RWPE2 (cell line): ENCODE measurements around the gene TYW5.

Experiments
- ATAC-seq: fragments of 200-7000 bp; cut with Tn5 transposase; 3 replicates; pipeline ENCODE4 v1.9.1; 2021; ENCODE audit warnings: low read depth
- DNase-seq: peaks from one replicate; pipeline ENCODE4 v3.0.0-alpha.2; 2020; ENCODE audit warnings: low spot score
- H3K27ac ChIP-seq: fragments of 450-650 bp; 2 replicates; pipeline ENCODE4 v1.5.1; 2017; ENCODE audit warnings: mild to moderate bottlenecking; ENCODE audit not compliant: poor library complexity, severe bottlenecking
- H3K27me3 ChIP-seq: fragments of 250-450 bp; sonication (Bioruptor Pico); 2 replicates; pipeline ENCODE4 v1.5.1; 2021; ENCODE audit warnings: mild to moderate bottlenecking, moderate library complexity; ENCODE audit not compliant: insufficient read depth, poor library complexity, severe bottlenecking
- H3K36me3 ChIP-seq: fragments of 250-450 bp; sonication (Bioruptor Pico); 2 replicates; pipeline ENCODE4 v1.5.1; 2020; ENCODE audit warnings: low read depth, mild to moderate bottlenecking, moderate library complexity
- H3K4me1 ChIP-seq: fragments of 250-450 bp; sonication (Bioruptor Pico); 2 replicates; pipeline ENCODE4 v1.5.1; 2021; ENCODE audit warnings: mild to moderate bottlenecking, moderate library complexity; ENCODE audit not compliant: insufficient read depth, poor library complexity, severe bottlenecking
- H3K4me3 ChIP-seq: fragments of 250-450 bp; sonication (Bioruptor Pico); 2 replicates; pipeline ENCODE4 v1.5.1; 2021; ENCODE audit warnings: mild to moderate bottlenecking, moderate library complexity; ENCODE audit not compliant: severe bottlenecking
- H3K9me3 ChIP-seq: fragments of 250-450 bp; sonication (Bioruptor Pico); 2 replicates; pipeline ENCODE4 v1.5.1; 2021; ENCODE audit warnings: mild to moderate bottlenecking, moderate library complexity; ENCODE audit not compliant: severe bottlenecking
- CTCF ChIP-seq: fragments of 450-650 bp; IDR thresholded peaks from one replicate; pipeline ENCODE4 v1.5.1; 2017; ENCODE audit warnings: mild to moderate bottlenecking, moderate library complexity; ENCODE audit not compliant: poor library complexity, severe bottlenecking

Gene TYW5

GRCh38 chr2:199979398-199979797, 24.1 kb upstream of the TYW5 start:
- no peak for TF ChIP-seq CTCF
- Histone ChIP-seq H3K27me3 (no peaks in the 10 kb centered on the region), H3K27ac (no peak overlapping the region), H3K36me3 (no peaks in the 10 kb centered on the region), H3K9me3 (no peaks in the 10 kb centered on the region), H3K4me3 (no peak overlapping the region), H3K4me1 (peaks cover 23% of the 10 kb centered on the region)
- no peak for DNase-seq
- ATAC-seq, result no peak

DNA sequence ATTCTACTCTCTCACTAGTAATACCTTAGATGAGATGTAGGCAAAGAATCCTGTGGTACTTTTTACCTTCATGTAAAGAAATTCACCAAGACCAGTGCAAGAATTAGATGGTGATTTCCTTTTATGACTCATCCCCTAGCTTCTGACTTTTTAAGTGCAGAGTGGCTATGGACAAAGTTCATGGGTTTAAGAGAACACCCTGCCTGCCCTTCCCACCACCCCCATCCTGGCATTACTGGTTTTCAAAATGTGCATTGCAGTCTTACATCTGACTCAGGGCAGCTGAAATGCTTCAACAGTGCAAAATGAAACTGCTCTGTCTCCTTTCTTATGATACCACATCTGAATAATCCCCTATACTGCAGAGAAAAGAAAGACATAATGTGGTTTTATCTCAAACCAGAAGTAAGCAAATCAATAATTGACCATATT, 22.7 kb upstream of the TYW5 start:
- Histone ChIP-seq H3K27me3 (no peaks in the 10 kb centered on the region), H3K36me3 (no peaks in the 10 kb centered on the region), H3K4me1 (peaks cover 23% of the 10 kb centered on the region), H3K9me3 (no peaks in the 10 kb centered on the region), H3K4me3 (no peak overlapping the region), H3K27ac (no peak overlapping the region)
- ATAC-seq, result peak; percentile 79
- DNase-seq, result no peak
- no peak for TF ChIP-seq CTCF

DNA sequence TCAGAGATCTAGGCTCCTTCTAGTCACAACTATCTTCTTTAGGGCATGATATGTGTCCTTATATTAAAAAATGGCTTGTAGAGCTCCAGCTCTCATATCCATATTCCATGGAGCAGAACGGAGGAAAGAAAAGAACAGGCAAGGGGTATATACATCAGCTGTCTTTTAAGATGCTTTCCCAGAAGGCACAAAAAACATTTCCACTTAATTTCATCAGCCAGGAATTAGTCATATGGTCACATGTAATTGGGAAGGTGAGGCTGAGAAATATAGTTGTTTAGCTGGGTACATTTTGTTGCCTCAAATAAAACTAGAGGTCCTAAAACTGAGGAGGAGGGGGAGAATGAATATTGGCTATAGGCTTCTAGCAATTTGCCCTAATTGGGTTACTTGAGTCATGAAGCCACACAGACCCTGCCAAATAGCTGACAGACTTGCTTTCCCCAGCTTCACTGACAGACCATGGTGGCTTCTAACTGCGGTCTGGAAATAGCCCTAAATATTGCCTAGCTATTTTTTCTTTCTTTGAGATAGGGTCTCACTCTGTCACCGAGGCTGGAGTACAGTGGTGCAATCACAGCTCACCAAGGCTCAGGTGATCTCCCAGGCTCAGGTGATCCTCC, 20.1 kb upstream of the TYW5 start:
- Histone ChIP-seq H3K9me3 (no peaks in the 10 kb centered on the region), H3K36me3 (no peaks in the 10 kb centered on the region), H3K27ac (no peak overlapping the region), H3K4me3 (no peak overlapping the region), H3K27me3 (no peaks in the 10 kb centered on the region), H3K4me1 (peaks cover 23% of the 10 kb centered on the region)
- DNase-seq (no peak), ATAC-seq (no peak; the same call in 2 of the 3 replicates)
- no peak for TF ChIP-seq CTCF

- no peaks in the 10 kb centered on the region for H3K27me3 ChIP-seq
- peaks cover 18% of the 10 kb centered on the region for H3K4me1 ChIP-seq
- TF ChIP-seq CTCF, result peak; percentile 73
- no peaks in the 10 kb centered on the region for H3K36me3 ChIP-seq
- ATAC-seq (peak; percentile 57; the same call in 2 of the 3 replicates), DNase-seq (no peak)
- no peaks in the 10 kb centered on the region for H3K9me3 ChIP-seq
- no peak overlapping the region for H3K4me3 ChIP-seq
- no peak overlapping the region for H3K27ac ChIP-seq
Observed at GRCh38 chr2:199973703-199974102, 18.4 kb upstream of the TYW5 start.

- no peaks in the 10 kb centered on the region for H3K27me3 ChIP-seq
- H3K27ac ChIP-seq, result no peak overlapping the region
- H3K36me3 ChIP-seq, result peaks cover 8% of the 10 kb centered on the region; the same call in 1 of the 2 replicates
- no peak for TF ChIP-seq CTCF
- H3K9me3 ChIP-seq, result peaks cover 3% of the 10 kb centered on the region
- ATAC-seq, result no peak
- no peak overlapping the region for H3K4me3 ChIP-seq
- no peak for DNase-seq
- peaks cover 8% of the 10 kb centered on the region for H3K4me1 ChIP-seq
Observed at GRCh38 chr2:199972088-199972626, 16.9 kb upstream of the TYW5 start.
